ENCODE measurements around the gene ZC3HAV1L.

- TF ChIP-seq, protein P1, sequence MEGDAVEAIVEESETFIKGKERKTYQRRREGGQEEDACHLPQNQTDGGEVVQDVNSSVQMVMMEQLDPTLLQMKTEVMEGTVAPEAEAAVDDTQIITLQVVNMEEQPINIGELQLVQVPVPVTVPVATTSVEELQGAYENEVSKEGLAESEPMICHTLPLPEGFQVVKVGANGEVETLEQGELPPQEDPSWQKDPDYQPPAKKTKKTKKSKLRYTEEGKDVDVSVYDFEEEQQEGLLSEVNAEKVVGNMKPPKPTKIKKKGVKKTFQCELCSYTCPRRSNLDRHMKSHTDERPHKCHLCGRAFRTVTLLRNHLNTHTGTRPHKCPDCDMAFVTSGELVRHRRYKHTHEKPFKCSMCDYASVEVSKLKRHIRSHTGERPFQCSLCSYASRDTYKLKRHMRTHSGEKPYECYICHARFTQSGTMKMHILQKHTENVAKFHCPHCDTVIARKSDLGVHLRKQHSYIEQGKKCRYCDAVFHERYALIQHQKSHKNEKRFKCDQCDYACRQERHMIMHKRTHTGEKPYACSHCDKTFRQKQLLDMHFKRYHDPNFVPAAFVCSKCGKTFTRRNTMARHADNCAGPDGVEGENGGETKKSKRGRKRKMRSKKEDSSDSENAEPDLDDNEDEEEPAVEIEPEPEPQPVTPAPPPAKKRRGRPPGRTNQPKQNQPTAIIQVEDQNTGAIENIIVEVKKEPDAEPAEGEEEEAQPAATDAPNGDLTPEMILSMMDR (IDR thresholded peaks at IDR 0.05) = no peak
- TF ChIP-seq REST (IDR thresholded peaks at IDR 0.05; ENCODE audit: insufficient read depth in 1 of 2, low read depth in 2 of 2, low read length in 1 of 2) = no peak
These were observed 35.8 kb upstream of the ZC3HAV1L start for GRCh38 chr7:139071680-139072079.
